GM23338 (cell line): ENCODE measurements around the gene KYNU.

Source experiments
- POLR2AphosphoS5 ChIP-seq: IDR thresholded peaks from 2 replicates; pipeline ENCODE4 v1.6.1; 2016; ENCODE audit warnings: antibody characterized with exemption, low read depth
- ZNF114 ChIP-seq: fragments of 250-450 bp; sonication (Bioruptor Pico); IDR thresholded peaks from 2 replicates; pipeline ENCODE4 v1.5.0; 2020; ENCODE audit warnings: mild to moderate bottlenecking, moderate library complexity
- TF ChIP-seq, protein P1 (sequence below), 2 experiments: fragments of 200-600 bp in 1 of 2; sonication (generic) in 1 of 2; conservative IDR thresholded peaks; 2 replicates each; pipeline versions ENCODE4 v1.5.1 to v1.6.1; 2016 to 2017; ENCODE audit warnings: antibody characterized with exemption in 2 of 2, low read depth in 2 of 2, mild to moderate bottlenecking in 2 of 2, moderate library complexity in 1 of 2

- TF ChIP-seq, protein P1, sequence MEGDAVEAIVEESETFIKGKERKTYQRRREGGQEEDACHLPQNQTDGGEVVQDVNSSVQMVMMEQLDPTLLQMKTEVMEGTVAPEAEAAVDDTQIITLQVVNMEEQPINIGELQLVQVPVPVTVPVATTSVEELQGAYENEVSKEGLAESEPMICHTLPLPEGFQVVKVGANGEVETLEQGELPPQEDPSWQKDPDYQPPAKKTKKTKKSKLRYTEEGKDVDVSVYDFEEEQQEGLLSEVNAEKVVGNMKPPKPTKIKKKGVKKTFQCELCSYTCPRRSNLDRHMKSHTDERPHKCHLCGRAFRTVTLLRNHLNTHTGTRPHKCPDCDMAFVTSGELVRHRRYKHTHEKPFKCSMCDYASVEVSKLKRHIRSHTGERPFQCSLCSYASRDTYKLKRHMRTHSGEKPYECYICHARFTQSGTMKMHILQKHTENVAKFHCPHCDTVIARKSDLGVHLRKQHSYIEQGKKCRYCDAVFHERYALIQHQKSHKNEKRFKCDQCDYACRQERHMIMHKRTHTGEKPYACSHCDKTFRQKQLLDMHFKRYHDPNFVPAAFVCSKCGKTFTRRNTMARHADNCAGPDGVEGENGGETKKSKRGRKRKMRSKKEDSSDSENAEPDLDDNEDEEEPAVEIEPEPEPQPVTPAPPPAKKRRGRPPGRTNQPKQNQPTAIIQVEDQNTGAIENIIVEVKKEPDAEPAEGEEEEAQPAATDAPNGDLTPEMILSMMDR (conservative IDR thresholded peaks at IDR 0.05; ENCODE audit: low read depth in 2 of 2) = no peak
- TF ChIP-seq ZNF114 (CRISPR knock-in tag) (no peak), POLR2AphosphoS5 (no peak)
These were observed 56.5 kb downstream of the KYNU start for GRCh38 chr2:142933916-142934315.
